ENCODE data around the gene FBXO48.

The FBXO48 gene

GRCh38 chr2:68435615-68436014 is 31.5 kb downstream of the FBXO48 start:
- DNase-seq (ENCODE audit: low read depth): no peak

GRCh38 chr2:68434981-68435380 is 32.1 kb downstream of the FBXO48 start:
- DNase-seq (ENCODE audit: low read depth): no peak

GRCh38 chr2:68432696-68433658 is 34.1 kb downstream of the FBXO48 start:
- DNase-seq (ENCODE audit: low read depth): no peak

GRCh38 chr2:68431316-68431972 is 35.6 kb downstream of the FBXO48 start:
- DNase-seq (ENCODE audit: low read depth): no peak

GRCh38 chr2:68429311-68429826 is 37.7 kb downstream of the FBXO48 start:
- DNase-seq (ENCODE audit: low read depth): no peak

- DNase-seq (ENCODE audit: low read depth): no peak
Measured at GRCh38 chr2:68428746-68429145, 38.3 kb downstream of the FBXO48 start.

- no peak for DNase-seq (ENCODE audit: low read depth)
Measured at GRCh38 chr2:68428126-68428525, 39.0 kb downstream of the FBXO48 start.

GRCh38 chr2:68426848-68427579 is 40.1 kb downstream of the FBXO48 start:
- DNase-seq (ENCODE audit: low read depth): no peak

- DNase-seq (ENCODE audit: low read depth): no peak
Measured at GRCh38 chr2:68426446-68426845, 40.6 kb downstream of the FBXO48 start.

GRCh38 chr2:68425503-68425902 is 41.6 kb downstream of the FBXO48 start:
- DNase-seq (ENCODE audit: low read depth): no peak

- DNase-seq (ENCODE audit: low read depth): no peak
Measured at GRCh38 chr2:68423966-68424650, 43.0 kb downstream of the FBXO48 start.

- no peak for DNase-seq (ENCODE audit: low read depth)
Measured at GRCh38 chr2:68420254-68420910, 46.7 kb downstream of the FBXO48 start.

GRCh38 chr2:68418855-68419254 is 48.2 kb downstream of the FBXO48 start:
- no peak for DNase-seq (ENCODE audit: low read depth)

GRCh38 chr2:68418419-68418818 is 48.7 kb downstream of the FBXO48 start:
- DNase-seq (ENCODE audit: low read depth): no peak

- no peak for DNase-seq (ENCODE audit: low read depth)
Measured at GRCh38 chr2:68417926-68418325, 49.2 kb downstream of the FBXO48 start.

GRCh38 chr2:68416081-68416675 is 50.9 kb downstream of the FBXO48 start:
- DNase-seq (ENCODE audit: low read depth): no peak

- DNase-seq (ENCODE audit: low read depth): no peak
Measured at GRCh38 chr2:68415521-68415920, 51.6 kb downstream of the FBXO48 start.

- no peak for DNase-seq (ENCODE audit: low read depth)
Measured at GRCh38 chr2:68414876-68415275, 52.2 kb downstream of the FBXO48 start.

GRCh38 chr2:68414452-68414851 is 52.6 kb downstream of the FBXO48 start:
- DNase-seq (ENCODE audit: low read depth): no peak

GRCh38 chr2:68413466-68413865 is 53.6 kb downstream of the FBXO48 start:
- DNase-seq (ENCODE audit: low read depth): no peak
